Measurements from ENCODE around the gene SCN1B.

SCN1B gene

GRCh38 chr19:35077411-35078223, 47.3 kb downstream of the SCN1B start:
- TF ChIP-seq YY1 (IDR thresholded peaks at IDR 0.05; ENCODE audit: low read depth): no peak

GRCh38 chr19:35079826-35080225, 49.6 kb downstream of the SCN1B start:
- TF ChIP-seq YY1 (IDR thresholded peaks at IDR 0.05; ENCODE audit: low read depth): no peak
- no peak for TF ChIP-seq TAF1 (IDR thresholded peaks at IDR 0.05; ENCODE audit: low read depth)
- TF ChIP-seq ZBTB7A (IDR thresholded peaks at IDR 0.05; ENCODE audit: low read depth): no peak
- no peak for TF ChIP-seq NFIC (IDR thresholded peaks at IDR 0.05)
- no peak for TF ChIP-seq REST (IDR thresholded peaks at IDR 0.05; ENCODE audit: low read depth)
- no peak for TF ChIP-seq EGR1 (IDR thresholded peaks at IDR 0.05)
- no peak for TF ChIP-seq RAD21 (IDR thresholded peaks at IDR 0.05; ENCODE audit: low read depth)
- TF ChIP-seq EP300 (IDR thresholded peaks at IDR 0.05; ENCODE audit: borderline replicate concordance): no peak

- TF ChIP-seq REST (IDR thresholded peaks at IDR 0.05; ENCODE audit: low read depth) (no peak), FOXM1 (IDR thresholded peaks at IDR 0.05; ENCODE audit: borderline replicate concordance, low read depth) (no peak), TAF1 (IDR thresholded peaks at IDR 0.05; ENCODE audit: low read depth) (no peak), TCF12 (IDR thresholded peaks at IDR 0.05; ENCODE audit: low read depth) (no peak), MAX (IDR thresholded peaks at IDR 0.05) (no peak), USF1 (IDR thresholded peaks at IDR 0.05) (no peak), ZBTB7A (IDR thresholded peaks at IDR 0.05; ENCODE audit: low read depth) (no peak), TEAD4 (IDR thresholded peaks at IDR 0.05) (no peak), CEBPB (IDR thresholded peaks at IDR 0.05) (no peak)
Observed at GRCh38 chr19:35080613-35081170, 50.4 kb downstream of the SCN1B start.

GRCh38 chr19:35081201-35081600, 50.9 kb downstream of the SCN1B start:
- no peak for TF ChIP-seq FOXM1 (IDR thresholded peaks at IDR 0.05; ENCODE audit: borderline replicate concordance, low read depth)
- TF ChIP-seq CREB1 (IDR thresholded peaks at IDR 0.05; ENCODE audit: low read depth): no peak
- TF ChIP-seq REST (IDR thresholded peaks at IDR 0.05; ENCODE audit: low read depth): no peak
- TF ChIP-seq RAD21 (IDR thresholded peaks at IDR 0.05; ENCODE audit: low read depth): no peak
- TF ChIP-seq NFIC (IDR thresholded peaks at IDR 0.05): no peak
- no peak for TF ChIP-seq CEBPB (IDR thresholded peaks at IDR 0.05)
- TF ChIP-seq EGR1 (IDR thresholded peaks at IDR 0.05): no peak
- TF ChIP-seq TEAD4 (IDR thresholded peaks at IDR 0.05): no peak
- no peak for TF ChIP-seq ZBTB7A (IDR thresholded peaks at IDR 0.05; ENCODE audit: low read depth)
- no peak for TF ChIP-seq EP300 (IDR thresholded peaks at IDR 0.05; ENCODE audit: borderline replicate concordance)
- no peak for TF ChIP-seq USF1 (IDR thresholded peaks at IDR 0.05)
- no peak for TF ChIP-seq MAX (IDR thresholded peaks at IDR 0.05)
- no peak for TF ChIP-seq TAF1 (IDR thresholded peaks at IDR 0.05; ENCODE audit: low read depth)
- TF ChIP-seq TCF12 (IDR thresholded peaks at IDR 0.05; ENCODE audit: low read depth): no peak
- TF ChIP-seq YY1 (IDR thresholded peaks at IDR 0.05; ENCODE audit: low read depth): no peak

Measured in Ishikawa (cell line).